ENCODE results near the gene BCL6.

The BCL6 gene

DNA sequence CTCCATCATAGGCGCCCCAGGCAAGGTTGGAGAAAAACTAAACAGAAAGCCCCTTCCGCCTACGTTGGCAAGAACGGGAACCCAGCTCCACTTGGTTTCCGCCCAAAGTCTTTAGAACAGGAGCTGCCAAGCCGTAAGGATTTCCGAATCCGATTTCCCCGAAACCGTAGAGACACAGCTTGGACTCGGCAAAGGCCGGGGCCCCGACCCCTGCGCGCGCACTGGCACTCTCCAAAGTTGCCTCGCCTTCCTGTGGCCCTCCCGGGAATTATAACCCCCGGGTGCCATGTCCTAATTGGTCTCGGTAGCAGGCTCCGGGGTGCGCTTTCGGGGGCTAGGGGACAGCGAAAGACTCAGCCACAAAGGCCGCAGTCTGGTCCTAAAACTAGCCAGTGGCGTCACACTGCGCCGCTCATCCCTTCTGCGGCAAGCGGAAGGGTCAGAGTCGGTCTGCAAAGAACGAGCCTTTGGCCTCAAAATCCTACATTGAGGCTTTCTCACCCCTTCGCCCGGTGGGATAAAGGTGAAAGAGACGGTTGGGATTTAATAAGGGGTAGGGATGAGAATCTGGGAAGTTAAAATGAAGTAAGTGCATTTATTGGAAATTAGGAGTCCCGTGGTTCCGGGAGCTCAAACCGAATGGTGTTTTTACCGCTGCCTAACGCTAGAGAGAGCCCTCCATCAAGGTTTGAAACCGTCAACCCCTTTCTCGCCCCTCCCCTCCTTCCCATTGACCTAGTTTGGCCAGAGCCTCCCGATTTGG is 6.8 kb downstream of the BCL6 start:
- peak; percentile 68 for DNase-seq (ENCODE audit: extremely low spot score)
- CTCF ChIA-PET: interaction anchor here (0.6 to 3.9 kb wide), 12 partner anchors 12 to 1494 kb away, joined by 3 to 60 read pairs (median 3); no protein-coding TSS in a partner anchor
- TF ChIP-seq BHLHE40 (IDR thresholded peaks at IDR 0.05; ENCODE audit: borderline replicate concordance) (no peak), SP1 (IDR thresholded peaks at IDR 0.05) (no peak), ZNF384 (IDR thresholded peaks at IDR 0.05) (no peak), ARNT (IDR thresholded peaks at IDR 0.05) (no peak), TARDBP (IDR thresholded peaks at IDR 0.05) (no peak)
- TF ChIP-seq, protein P1, sequence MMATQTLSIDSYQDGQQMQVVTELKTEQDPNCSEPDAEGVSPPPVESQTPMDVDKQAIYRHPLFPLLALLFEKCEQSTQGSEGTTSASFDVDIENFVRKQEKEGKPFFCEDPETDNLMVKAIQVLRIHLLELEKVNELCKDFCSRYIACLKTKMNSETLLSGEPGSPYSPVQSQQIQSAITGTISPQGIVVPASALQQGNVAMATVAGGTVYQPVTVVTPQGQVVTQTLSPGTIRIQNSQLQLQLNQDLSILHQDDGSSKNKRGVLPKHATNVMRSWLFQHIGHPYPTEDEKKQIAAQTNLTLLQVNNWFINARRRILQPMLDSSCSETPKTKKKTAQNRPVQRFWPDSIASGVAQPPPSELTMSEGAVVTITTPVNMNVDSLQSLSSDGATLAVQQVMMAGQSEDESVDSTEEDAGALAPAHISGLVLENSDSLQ (IDR thresholded peaks at IDR 0.05): no peak
- POLR2A ChIA-PET: interaction anchor here (1.2 kb wide), 1 partner anchor 320 kb away, joined by 3 read pairs; no protein-coding TSS in a partner anchor

DNA sequence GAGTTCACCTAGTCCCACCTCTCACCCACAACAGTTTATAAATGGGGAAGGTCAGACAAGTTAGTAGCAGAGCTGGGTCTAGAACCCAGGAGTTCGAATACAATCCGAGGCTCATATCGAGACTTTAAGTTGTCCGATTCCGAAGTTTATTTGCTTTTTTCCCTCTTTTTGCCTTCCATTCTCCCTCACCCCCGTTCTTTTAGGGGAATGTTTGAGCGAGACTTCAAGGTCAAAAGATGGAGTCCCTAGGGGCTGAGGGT is 7.3 kb downstream of the BCL6 start:
- TF ChIP-seq FOXM1 (IDR thresholded peaks at IDR 0.05; ENCODE audit: borderline replicate concordance) (no peak), TARDBP (IDR thresholded peaks at IDR 0.05) (no peak), SP1 (IDR thresholded peaks at IDR 0.05) (no peak), BHLHE40 (IDR thresholded peaks at IDR 0.05; ENCODE audit: borderline replicate concordance) (no peak), ARNT (IDR thresholded peaks at IDR 0.05) (no peak), ZNF384 (IDR thresholded peaks at IDR 0.05) (no peak), CTBP1 (IDR thresholded peaks at IDR 0.05; ENCODE audit: borderline replicate concordance) (no peak), FOXA1 (IDR thresholded peaks at IDR 0.05) (no peak), L3MBTL2 (conservative IDR thresholded peaks at IDR 0.05) (no peak), SUZ12 (IDR thresholded peaks at IDR 0.05) (no peak), ELF4 (IDR thresholded peaks at IDR 0.05) (no peak), LEF1 (IDR thresholded peaks at IDR 0.05; ENCODE audit: borderline replicate concordance) (no peak), FOXK2 (IDR thresholded peaks at IDR 0.05) (no peak)
- TF ChIP-seq, protein P1 (IDR thresholded peaks at IDR 0.05): no peak
- CTCF ChIA-PET: interaction anchor here (0.7 to 3.9 kb wide), 6 partner anchors 280 to 1495 kb away, joined by 3 to 60 read pairs (median 3); no protein-coding TSS in a partner anchor
- no peak for DNase-seq (ENCODE audit: extremely low spot score)
- POLR2A ChIA-PET: no interaction called here

- ChIA-PET CTCF (interaction anchor here (1.5 to 3.9 kb wide), 2 partner anchors 1210 to 1217 kb away, joined by 4 to 60 read pairs; no protein-coding TSS in a partner anchor), POLR2A (no interaction called here)
- no peak for DNase-seq (ENCODE audit: extremely low spot score)
- no peak for TF ChIP-seq L3MBTL2 (conservative IDR thresholded peaks at IDR 0.05)
- no peak for TF ChIP-seq SUZ12 (IDR thresholded peaks at IDR 0.05)
Observed at GRCh38 chr3:187737368-187738070, 7.7 kb downstream of the BCL6 start.

GRCh38 chr3:187737006-187737367 is 8.3 kb downstream of the BCL6 start:
- ChIA-PET CTCF (no interaction called here), POLR2A (no interaction called here)
- TF ChIP-seq NFRKB (IDR thresholded peaks at IDR 0.05) (no peak), TARDBP (IDR thresholded peaks at IDR 0.05) (no peak), LEF1 (IDR thresholded peaks at IDR 0.05; ENCODE audit: borderline replicate concordance) (no peak), CTBP1 (IDR thresholded peaks at IDR 0.05; ENCODE audit: borderline replicate concordance) (no peak), SP1 (IDR thresholded peaks at IDR 0.05) (no peak), BHLHE40 (IDR thresholded peaks at IDR 0.05; ENCODE audit: borderline replicate concordance) (no peak)
- TF ChIP-seq, protein P1 (IDR thresholded peaks at IDR 0.05): no peak
- DNase-seq (ENCODE audit: extremely low spot score): no peak

DNA sequence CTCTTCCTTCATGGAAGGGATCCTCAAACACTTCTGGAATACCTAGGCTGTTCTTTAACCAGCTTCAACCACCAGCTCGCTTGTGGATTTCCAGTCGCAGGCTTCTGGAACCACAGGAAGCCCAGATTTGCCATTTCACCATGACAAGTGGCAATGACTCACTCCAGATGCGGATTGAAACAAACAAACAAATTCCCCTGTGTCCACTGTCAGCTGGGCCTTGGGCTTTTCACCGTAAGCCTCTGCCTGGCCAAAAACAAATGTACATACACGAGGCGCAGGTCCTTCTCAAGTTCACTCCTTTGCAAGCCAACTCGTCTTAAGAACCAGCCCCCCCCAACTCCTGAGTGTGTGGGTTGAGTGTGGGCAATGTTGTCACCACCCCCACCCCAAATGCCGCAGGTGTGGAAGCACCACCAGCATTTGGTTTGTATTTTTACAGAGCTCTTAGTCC is 8.8 kb downstream of the BCL6 start:
- DNase-seq (ENCODE audit: extremely low spot score): no peak
- POLR2A ChIA-PET: no interaction called here

DNA sequence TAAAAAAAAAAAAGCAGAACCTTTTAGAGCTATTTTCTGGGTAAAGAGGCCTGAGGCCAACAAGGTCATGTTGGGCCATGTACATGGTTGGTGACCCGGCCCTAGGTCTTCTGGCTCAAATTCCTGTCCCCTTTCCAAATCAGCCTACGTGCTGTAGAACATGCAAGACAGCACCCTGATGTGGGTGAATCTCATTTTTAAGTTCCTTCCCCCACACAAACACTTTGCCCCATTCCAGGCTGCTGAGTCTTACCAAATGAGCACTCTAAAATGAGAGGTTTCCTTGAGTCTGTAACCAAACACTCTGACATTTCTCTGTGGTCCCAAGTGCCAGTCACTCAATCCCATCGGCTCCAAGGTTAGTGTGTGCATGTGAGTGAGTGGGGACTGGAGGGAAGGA is 9.4 kb downstream of the BCL6 start:
- no peak for DNase-seq (ENCODE audit: extremely low spot score)
- no peak for TF ChIP-seq TARDBP (IDR thresholded peaks at IDR 0.05)
- no peak for TF ChIP-seq L3MBTL2 (conservative IDR thresholded peaks at IDR 0.05)
- TF ChIP-seq, protein P1 (IDR thresholded peaks at IDR 0.05): no peak
- TF ChIP-seq ZNF384 (IDR thresholded peaks at IDR 0.05): no peak
- no peak for TF ChIP-seq ELF4 (IDR thresholded peaks at IDR 0.05)
- TF ChIP-seq ARNT (IDR thresholded peaks at IDR 0.05): no peak
- TF ChIP-seq FOXA1 (IDR thresholded peaks at IDR 0.05): no peak
- TF ChIP-seq LEF1 (IDR thresholded peaks at IDR 0.05; ENCODE audit: borderline replicate concordance): no peak
- TF ChIP-seq CTBP1 (IDR thresholded peaks at IDR 0.05; ENCODE audit: borderline replicate concordance): no peak
- no peak for TF ChIP-seq BHLHE40 (IDR thresholded peaks at IDR 0.05; ENCODE audit: borderline replicate concordance)
- TF ChIP-seq FOXM1 (IDR thresholded peaks at IDR 0.05; ENCODE audit: borderline replicate concordance): no peak
- TF ChIP-seq SUZ12 (IDR thresholded peaks at IDR 0.05): no peak
- no peak for TF ChIP-seq SP1 (IDR thresholded peaks at IDR 0.05)
- ChIA-PET CTCF (no interaction called here), POLR2A (no interaction called here)

More for the DNA sequence above, 8.8 kb downstream of the BCL6 start:
- no peak for TF ChIP-seq FOXM1 (IDR thresholded peaks at IDR 0.05; ENCODE audit: borderline replicate concordance)
- CTCF ChIA-PET: no interaction called here
